ENCODE data around the gene TAGLN.
"Not testable (repeated sequence)": the region's sequence is repeated elsewhere in the genome, so short reads cannot be mapped to it uniquely, and the experiment has no call there.

The TAGLN gene

DNA sequence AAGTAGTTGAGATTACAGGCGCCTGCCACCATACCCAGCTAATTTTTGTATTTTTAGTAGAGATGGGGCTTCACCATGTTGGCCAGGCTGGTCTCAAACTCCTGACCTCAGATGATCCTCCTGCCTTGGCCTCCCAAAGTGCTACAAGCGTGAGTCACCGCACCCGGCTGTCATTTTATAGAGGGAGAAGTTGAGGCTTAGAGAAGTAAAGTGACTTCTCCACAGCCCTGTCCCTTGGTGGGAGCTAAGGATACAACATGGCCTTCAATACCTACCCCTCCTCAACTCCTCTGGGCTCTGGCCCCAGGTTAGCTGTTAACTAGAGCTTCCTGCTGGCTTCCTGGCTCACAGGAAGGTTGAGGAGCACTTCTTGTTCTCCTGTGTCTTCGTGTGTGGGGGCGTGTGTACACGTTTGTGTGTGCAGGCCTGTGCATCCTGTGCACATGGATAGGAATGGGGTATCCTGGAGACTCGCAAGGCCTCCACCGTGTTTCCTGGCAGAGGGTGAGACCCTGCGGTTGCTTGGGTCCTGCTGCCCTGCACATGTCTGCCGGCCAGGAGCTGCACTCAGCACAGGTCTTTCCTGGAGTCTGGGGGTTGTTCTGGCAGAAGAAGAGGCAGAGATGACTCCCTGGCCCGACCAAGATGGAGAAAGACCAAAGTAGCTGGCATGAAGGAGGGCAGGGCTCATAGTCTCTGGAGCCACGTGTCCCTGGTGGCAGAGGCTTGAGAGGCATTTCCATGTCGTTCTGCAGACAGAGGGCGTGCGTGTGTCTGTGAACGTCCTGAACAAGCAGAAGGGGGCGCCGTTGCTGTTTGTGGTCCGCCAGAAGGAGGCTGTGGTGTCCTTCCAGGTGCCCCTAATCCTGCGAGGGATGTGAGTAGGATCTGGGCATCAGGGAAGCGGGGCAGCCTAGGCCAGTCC, 18.2 kb upstream of the TAGLN start:
- DNase-seq (ENCODE audit: low spot score) = peak; percentile 81

DNA sequence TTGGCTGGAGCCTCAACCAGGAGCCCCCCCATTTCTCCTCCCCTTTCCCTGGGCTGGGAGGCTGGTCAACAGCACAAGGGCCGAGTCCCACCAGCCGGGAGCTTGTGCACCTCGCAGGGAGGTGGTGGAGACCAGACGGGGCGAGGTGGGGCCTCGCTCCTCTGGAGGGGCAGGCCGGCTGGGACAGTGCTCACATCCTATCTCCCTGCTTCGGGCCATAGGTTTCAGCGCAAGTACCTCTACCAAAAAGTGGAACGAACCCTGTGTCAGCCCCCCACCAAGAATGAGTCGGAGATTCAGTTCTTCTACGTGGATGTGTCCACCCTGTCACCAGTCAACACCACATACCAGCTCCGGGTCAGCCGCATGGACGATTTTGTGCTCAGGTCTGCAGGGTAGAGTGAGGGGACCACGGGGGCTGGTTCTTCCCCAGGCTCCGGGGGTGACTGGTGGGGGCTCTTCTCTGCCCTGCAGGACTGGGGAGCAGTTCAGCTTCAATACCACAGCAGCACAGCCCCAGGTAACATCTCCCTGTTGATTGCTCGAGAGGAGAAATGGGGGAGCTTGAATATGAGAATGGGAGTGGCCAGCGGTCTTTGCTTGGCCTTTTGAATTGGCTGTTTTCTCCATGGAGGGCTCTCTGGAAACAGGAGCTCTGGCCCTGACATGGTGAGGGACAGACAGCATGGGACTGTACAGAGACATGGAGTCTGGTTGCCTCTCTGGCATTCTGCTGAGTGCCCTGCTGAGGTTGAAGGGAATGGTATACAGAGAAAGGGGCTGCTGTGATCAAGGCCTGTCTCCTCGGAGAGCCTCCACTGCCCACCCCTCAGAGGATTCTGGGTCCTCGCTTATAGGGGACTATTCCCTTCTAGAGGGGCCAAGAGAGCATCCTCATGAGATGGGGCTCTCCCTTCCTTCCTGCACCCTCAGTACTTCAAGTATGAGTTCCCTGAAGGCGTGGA, 17.3 kb upstream of the TAGLN start:
- DNase-seq (ENCODE audit: low spot score) = no peak

DNA sequence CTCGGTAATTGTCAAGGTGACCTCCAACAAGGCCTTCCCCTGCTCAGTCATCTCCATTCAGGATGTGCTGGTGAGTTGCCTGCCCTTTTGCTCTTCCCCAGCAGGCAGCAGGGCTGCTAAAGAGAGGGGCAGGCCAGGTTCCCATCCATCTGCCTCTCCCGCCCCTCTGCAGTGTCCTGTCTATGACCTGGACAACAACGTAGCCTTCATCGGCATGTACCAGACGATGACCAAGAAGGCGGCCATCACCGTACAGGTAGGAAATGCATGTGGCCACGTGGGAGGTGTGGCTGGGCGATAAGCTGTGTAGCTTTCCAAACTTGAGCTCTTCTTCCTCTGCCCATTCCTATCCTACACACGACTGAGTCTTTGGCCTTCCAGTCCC, 16.6 kb upstream of the TAGLN start:
- DNase-seq (ENCODE audit: low spot score) = no peak

DNA sequence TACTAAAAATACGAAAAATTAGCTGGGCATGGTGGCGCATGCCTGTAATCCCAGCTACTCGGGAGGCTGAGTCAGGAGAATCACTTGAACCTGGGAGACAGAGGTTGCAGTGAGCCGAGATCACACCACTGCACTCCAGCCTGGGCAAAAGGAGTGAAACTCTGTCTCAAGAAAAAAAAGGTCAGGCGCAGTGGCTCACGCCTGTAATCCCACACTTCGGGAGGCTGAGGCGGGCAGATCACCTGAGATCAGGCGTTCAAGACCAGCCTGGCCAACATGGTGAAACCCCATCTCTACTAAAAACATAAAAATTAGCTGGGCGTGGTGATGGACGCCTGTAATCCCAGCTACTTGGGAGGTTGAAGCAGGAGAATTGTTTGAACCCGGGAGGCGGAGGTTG, 16.0 kb upstream of the TAGLN start:
- not testable (repeated sequence) for DNase-seq (ENCODE audit: low spot score)

DNA sequence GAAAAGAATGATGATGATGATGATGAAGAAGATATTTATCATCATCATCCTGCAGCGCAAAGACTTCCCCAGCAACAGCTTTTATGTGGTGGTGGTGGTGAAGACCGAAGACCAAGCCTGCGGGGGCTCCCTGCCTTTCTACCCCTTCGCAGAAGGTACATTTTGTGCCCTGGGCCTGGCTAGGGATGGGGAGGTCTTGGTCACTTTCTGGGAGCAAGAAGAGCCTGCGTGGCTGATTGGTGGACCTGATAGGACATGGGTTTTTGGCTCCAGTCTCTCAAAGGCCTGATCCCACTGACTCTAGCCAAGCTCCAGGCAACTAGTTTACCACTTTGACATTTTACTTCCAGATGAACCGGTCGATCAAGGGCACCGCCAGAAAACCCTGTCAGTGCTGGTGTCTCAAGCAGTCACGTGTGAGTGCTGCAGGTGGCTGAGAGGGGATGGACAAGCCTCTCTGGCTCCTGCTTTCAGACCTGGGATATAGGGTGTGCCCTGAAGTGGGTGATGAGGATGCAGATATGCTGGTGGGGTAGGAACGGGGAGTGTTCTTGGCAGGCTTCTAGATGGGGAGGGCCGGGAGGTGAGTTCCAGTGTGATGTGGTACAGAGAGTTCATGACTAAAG, 15.3 kb upstream of the TAGLN start:
- DNase-seq (ENCODE audit: low spot score) = no peak

DNA sequence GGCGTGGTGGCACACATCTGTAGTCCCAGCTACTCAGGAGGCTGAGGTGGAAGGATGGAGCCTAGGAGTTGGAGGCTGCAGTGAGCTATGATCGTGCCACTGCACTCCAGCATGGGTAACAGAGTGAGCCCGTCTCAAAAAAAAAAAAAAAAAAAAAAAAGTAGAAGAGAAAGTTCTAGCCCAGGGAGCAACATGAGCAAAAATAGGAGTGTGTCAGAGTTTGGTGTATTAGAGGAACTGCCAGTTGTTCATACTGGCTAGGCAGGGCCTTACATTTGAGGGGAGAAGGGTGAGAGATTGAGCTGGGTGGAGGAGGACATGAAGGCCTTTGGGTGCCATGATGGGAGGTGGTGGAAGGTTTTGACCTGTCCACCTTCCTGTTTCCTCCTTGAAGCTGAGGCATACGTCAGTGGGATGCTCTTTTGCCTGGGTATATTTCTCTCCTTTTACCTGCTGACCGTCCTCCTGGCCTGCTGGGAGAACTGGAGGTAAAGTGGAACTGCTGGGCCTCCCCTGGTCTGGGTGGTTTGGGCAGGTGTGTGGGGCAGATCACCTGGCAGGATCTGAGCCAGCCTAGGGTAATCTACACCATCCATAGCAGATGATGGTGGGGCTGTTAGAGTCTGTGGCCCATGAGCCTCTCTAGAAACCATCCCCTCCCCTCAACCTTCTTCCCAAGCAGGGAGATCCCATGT, 13.3 kb upstream of the TAGLN start:
- no peak for DNase-seq (ENCODE audit: low spot score)

DNA sequence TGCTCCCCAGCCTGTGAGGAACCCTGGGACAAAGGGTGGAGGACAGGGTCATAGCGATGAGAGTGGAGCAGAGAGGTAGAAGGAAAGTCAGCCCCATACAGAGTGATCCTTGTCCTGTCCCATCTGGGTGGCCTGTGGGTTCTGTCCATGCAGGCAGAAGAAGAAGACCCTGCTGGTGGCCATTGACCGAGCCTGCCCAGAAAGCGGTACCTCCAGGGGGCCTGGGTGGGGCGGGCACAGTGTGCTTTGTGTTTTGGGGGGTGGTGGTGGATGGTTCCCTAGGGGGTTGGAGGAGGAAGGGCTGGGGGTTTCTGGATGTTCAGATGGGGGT, 12.8 kb upstream of the TAGLN start:
- no peak for DNase-seq (ENCODE audit: low spot score)

DNA sequence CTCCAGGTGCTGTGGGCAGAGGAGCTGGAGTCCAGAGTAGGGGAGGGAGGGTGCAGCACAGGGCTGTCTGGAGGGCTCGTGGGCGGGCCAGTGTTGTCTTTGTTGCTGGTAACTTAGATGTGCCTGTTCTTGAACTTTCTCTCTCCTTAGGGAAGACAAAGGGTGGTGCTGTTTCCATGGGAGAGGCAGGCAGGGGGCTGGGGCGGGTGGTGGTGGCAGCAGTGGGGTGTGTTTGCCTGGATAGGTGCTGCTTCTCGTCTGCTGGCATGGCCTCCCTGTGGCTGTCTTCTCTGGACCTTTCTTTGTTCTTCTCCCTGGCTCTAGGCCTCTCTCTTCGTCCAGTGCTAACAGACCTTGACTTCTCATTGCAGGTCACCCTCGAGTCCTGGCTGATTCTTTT, 12.2 kb upstream of the TAGLN start:
- DNase-seq (ENCODE audit: low spot score) = no peak

DNA sequence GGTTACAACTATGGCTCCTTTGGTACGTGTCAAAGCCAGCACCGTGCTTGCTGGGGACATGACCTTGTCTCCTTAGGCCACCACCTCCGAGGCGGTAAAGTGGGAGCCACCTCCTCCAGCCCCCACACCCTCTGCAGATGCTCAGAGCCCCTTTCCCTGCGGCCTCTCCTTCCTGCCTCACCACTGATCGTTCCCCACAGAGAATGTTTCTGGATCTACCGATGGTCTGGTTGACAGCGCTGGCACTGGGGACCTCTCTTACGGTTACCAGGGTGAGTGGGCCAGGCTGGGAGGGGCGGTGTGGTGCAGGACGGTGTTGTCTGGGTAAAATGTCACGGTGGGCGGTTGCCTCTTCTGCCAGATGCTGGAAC, 11.8 kb upstream of the TAGLN start:
- no peak for DNase-seq (ENCODE audit: low spot score)

DNA sequence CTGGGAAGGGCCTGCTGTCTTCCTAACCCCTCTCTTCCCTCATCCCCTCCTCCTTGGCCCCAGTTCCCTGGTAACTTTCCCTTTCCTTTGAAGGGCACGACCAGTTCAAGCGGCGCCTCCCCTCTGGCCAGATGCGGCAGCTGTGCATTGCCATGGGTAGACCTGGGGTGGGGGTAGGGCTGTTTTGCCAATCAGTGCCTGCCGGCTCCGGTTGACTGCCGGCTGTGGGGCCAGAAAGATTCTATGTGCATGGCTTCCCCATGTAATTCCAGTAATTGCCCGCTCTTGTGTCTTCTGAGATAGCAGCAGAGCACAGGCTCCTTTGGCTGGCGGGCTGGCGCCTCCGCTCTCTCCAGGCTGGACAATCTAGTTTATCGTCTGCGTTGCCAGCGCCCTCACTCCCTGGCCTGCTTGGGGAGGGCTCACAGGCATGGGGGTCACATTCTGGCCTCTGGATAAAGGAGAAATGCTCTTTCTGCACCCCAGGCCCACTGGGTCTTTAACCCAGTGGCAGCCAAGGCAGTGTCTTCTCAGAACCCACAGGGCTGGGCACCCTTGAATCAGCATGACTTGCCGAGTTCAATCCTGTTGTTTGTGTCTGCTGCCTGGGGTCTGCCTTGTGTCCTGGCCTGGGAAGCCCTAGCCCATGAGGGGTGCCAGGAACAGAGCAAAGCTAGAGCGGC, 11.2 kb upstream of the TAGLN start:
- DNase-seq (ENCODE audit: low spot score) = no peak

DNA sequence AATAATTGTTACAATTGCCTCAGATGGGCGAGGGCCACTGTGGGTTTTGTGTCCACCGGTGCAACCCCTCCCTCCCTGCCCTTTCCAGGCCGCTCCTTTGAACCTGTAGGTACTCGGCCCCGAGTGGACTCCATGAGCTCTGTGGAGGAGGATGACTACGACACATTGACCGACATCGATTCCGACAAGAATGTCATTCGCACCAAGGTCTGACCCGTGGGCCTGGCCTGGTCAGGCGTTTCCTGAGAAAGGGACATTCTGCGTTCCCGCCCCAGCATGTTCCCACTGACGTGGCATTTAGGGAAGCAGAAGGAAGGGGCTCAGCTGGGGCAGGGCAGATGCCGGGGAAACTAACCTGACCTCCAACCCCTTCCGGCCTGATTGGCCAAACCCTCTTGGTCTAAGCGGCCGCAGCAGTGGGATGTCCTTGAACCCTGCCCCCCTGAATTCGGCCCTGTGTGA, 10.5 kb upstream of the TAGLN start:
- no peak for DNase-seq (ENCODE audit: low spot score)

DNA sequence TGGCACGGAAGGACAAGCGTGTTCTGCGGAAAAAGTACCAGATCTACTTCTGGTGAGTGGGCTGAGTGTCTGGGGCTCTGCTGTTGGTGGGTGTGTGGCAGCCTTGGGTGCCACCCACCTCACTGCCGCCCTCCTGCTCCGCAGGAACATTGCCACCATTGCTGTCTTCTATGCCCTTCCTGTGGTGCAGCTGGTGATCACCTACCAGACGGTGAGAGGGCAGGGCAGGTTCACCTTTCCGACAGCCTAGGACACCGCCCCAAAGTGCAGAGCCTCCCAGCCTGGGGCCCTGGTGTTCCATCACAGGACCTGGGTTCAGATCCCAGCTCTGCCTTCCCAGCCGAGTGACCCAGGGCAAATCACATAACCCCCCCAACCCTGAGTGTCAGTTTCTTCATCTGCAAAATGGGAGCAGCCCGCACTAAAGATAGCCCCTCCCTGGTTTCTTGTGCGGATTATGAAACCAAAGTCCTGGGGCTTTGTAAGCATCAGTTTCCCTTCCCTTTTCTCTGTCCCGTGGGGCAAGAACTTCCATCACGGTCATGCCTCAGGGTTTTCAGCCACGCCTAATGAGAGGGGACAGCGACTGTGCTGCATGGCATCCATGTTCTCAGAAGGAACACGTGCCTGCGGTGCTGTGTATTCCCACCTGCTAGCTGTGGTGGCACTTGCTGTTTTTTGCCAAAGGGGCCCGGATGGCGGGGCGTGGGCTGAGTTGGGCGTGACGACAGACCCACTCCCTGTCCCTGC, 9.8 kb upstream of the TAGLN start:
- DNase-seq (ENCODE audit: low spot score) = no peak

DNA sequence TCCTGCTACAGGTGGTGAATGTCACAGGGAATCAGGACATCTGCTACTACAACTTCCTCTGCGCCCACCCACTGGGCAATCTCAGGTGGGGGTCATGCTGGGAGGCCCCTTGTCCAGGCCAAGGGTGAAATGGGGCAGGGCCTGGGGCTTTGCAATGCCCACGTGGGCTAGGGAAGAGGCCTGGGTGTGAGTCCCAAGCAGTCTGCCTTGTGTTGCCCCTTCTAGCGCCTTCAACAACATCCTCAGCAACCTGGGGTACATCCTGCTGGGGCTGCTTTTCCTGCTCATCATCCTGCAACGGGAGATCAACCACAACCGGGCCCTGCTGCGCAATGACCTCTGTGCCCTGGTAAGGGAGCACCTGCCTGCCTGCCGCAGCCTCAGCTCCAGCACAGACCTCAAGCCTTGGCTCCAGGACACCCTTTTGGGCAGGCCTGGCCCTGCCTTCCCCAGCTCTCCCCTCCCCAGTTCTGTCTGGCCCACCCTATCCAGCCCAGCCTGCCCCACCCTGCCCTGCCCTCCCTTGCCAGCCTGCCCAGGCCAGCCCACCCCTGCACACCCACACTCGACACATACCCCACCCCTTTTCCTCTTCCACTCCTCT, 9.1 kb upstream of the TAGLN start:
- no peak for DNase-seq (ENCODE audit: low spot score)

DNA sequence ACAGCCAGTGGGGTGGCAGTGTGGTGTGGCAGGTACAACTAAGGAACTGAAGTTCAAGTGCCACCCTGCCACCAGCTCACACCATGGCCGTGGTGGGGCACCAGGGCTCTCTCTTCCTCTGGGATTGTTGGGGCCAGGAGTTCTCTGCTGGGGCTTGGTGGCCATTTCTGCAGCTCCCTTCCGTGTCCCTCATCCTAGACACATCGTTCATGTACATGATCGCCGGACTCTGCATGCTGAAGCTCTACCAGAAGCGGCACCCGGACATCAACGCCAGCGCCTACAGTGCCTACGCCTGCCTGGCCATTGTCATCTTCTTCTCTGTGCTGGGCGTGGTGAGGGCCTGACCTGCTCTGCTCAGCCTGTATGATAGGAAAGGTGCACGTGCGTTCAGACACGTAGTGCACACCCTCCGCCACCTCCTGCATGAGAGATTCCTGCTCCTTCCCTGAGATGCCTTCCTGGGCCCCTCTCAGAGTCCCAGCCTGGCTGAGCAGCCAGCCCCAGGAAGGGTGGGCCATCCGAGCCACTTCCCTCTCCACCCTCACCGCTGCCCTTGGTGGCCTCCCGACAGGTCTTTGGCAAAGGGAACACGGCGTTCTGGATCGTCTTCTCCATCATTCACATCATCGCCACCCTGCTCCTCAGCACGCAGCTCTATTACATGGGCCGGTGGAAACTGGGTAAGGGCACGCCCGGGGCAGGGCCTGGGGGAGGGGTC, 7.3 kb upstream of the TAGLN start:
- DNase-seq (ENCODE audit: low spot score) = no peak

DNA sequence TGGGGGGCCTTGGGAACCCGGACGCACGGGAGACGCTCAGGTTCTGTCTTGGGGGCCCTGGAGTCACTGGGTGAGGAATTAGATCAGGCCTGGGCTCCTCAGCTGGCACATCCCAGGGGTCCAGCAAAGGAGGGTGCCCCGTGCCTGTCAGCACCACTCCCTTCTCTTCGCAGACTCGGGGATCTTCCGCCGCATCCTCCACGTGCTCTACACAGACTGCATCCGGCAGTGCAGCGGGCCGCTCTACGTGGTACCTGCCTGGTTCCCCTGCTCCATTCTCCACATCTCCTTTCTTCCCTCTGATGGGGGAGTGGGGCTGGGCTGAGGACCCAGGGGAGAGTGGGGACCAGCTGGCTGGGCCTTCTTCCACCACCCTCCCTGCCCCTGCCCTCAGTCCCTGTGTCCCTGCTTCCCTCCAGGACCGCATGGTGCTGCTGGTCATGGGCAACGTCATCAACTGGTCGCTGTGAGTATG, 6.7 kb upstream of the TAGLN start:
- DNase-seq (ENCODE audit: low spot score) = no peak

DNA sequence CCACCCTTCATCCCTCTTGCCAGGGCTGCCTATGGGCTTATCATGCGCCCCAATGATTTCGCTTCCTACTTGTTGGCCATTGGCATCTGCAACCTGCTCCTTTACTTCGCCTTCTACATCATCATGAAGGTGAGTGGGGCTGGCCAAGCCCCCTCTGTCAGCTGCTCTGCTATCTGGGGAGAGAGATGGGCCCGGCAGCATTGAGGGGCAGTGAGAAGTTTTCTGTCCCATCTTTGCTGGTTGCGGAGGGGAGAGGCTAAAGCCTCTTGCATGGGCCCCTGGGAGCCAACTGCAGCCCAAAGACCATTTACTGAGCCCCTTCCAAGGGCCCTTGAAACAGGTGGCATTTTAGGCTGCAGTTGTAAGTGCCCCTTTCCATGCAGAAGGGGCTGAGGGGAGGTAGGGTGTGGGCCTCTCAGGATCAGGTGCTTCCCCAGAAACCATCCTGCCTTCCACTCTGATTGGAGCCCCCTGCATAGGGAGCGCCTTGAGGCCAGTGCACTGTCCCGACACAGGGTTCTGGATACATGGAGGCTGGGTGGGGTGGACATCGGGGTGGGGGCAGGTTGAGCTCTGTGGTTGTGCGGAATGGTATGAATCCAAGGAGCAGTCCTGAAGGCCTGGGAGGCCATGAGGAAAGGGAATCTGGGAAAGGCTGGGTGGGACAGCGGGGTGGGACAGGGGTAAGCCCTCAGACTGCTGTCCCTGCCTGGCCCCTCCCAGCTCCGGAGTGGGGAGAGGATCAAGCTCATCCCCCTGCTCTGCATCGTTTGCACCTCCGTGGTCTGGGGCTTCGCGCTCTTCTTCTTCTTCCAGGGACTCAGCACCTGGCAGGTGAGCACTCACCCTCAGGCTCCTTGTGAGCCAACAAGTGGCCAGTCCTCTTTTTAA, 5.8 kb upstream of the TAGLN start:
- no peak for DNase-seq (ENCODE audit: low spot score)

DNA sequence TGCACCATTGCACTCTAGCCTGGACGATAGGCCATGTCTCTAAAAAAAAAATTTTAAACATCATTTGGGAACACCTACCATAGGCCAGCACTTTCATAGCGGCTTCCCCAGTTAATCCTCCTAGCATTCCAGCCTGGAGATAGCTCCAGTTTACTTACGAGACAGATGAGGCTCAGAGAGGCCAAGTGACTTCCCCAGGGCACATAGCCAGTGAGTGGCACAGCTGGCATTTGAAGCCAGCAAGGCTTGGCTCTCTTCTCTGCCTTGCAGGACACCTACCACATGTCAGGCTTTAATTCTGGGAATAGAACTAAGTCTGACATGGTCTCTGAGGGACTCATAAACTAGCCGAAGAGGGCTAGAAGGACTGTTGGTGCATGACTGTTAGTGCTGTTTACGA, 4.9 kb upstream of the TAGLN start:
- DNase-seq (ENCODE audit: low spot score) = no peak

DNA sequence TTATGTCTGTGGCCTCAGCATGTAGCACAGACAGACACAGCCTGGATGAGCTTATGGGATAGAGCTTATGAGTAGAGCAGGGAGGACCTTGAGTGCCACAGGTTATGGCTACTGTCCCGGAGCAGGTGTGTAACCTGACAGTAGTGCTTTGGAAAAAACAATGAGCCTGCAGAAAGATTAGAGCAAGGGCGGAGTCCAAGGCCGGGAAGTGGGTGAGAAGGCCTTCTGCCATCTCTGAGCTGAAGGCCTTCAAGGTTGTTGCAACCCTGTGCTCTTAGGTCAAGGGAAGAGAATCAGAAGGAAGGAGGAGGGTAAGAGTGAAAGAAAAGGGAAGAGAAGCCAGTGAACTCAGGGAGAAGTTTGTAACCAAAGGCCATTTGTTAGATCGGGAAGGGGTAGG, 3.9 kb upstream of the TAGLN start:
- no peak for DNase-seq (ENCODE audit: low spot score)
